LNCAP (cell line): ENCODE data around the gene PDZK1IP1.

Experiments used
- TF ChIP-seq, protein P1 (sequence below): fragments of 450-650 bp; IDR thresholded peaks from 2 replicates; pipeline ENCODE4 v1.5.1; 2017; ENCODE audit warnings: mild to moderate bottlenecking

PDZK1IP1 gene

DNA sequence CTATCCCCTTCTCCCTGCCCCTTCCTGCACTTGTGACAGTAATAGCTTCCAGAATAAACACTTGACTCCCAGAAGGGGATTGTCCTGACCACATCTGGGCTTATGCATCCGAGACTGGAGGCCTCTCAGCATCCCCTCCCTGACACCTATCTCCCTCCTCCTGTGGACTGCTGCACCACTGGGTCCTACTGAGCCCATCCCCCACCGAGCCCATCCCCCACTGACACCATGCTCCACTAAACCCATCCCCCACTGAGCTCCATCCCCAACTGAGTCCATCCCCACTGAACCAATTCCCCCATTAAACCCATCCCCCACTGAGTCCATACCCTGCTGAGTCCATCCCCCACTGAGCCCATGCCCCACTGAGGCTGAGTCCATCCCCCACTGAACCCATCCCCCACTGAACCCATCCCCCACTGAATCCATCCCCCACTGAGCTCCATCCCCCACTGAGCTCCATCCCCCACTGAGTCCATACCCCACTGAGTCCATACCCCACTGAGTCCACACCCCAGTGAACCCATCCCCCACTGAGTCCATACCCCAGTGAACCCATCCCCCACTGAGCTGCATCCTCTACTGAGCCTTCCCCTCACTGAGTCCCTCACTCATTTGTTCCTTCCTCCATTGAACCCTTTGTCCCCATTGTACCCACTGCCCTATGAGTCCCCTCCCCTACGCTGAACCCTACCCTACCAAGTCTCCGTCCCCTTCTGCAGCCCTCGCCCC lies 5.6 kb downstream of the PDZK1IP1 start:
- TF ChIP-seq, protein P1, sequence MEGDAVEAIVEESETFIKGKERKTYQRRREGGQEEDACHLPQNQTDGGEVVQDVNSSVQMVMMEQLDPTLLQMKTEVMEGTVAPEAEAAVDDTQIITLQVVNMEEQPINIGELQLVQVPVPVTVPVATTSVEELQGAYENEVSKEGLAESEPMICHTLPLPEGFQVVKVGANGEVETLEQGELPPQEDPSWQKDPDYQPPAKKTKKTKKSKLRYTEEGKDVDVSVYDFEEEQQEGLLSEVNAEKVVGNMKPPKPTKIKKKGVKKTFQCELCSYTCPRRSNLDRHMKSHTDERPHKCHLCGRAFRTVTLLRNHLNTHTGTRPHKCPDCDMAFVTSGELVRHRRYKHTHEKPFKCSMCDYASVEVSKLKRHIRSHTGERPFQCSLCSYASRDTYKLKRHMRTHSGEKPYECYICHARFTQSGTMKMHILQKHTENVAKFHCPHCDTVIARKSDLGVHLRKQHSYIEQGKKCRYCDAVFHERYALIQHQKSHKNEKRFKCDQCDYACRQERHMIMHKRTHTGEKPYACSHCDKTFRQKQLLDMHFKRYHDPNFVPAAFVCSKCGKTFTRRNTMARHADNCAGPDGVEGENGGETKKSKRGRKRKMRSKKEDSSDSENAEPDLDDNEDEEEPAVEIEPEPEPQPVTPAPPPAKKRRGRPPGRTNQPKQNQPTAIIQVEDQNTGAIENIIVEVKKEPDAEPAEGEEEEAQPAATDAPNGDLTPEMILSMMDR = no peak

GRCh38 chr1:47183308-47184089 lies 6.3 kb downstream of the PDZK1IP1 start:
- TF ChIP-seq, protein P1 = no peak

DNA sequence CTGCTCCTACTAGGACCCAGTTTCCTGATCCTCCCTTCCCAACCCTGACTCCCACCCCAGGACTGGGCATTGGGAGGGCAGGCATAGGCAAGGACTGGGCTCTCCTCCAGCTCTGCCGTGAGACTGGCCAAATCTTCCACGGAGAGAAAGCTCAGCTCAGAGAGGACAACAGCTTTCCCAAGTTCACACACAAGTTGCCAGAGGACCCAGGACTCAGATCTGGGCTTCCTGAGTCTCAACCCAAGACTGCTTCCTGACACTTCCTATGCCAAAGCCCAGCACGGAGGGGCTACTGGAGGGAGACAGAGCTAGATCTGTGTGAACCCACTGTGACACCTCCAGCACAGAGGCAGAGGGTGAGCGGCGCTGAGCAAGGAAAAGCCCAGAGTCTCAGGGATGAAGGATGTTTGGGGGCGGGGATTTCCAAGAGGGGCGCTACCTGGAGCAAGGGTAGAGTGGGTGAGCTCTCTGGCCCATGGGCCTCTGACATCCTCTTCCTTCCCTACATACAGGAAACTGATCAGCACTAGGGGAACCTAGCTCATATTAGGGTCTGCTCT lies 7.1 kb downstream of the PDZK1IP1 start:
- TF ChIP-seq, protein P1 = no peak

GRCh38 chr1:47181955-47182675 lies 7.7 kb downstream of the PDZK1IP1 start:
- TF ChIP-seq, protein P1 = no peak

GRCh38 chr1:47181095-47181954 lies 8.5 kb downstream of the PDZK1IP1 start:
- TF ChIP-seq, protein P1 = no peak

DNA sequence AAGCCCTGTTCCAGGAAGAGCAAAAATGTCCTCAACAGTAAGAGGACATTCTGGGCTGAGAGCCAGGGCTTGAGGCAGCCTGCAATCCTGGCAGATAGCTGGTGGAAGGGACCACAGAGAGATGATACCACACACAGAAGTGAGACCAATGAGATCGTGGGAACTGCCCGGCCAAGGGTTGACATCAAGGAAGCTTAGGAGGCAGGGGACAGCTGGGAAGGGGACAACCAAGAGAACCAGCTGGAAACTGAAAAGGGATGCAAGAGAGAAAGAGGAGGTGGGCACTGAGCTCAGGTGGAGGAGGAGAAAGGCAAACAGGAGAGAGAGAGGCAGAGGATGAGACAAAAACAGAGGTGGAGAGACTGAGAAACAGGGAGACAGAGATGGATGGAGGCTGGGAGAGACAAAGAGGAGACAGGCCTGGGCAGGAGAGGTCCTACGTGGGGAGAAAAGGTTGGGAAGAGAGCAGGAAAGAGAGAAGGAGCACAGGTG lies 9.2 kb downstream of the PDZK1IP1 start:
- TF ChIP-seq, protein P1 = no peak
